CD4-positive, alpha-beta T cell treated with Interleukin-17A for 4 hours (primary cell): ENCODE results near the gene NEUROD1.

Experiments
- DNase-seq: peaks from one replicate; pipeline ENCODE4 v3.0.0-alpha.2; 2020; ENCODE audit warnings: mixed read lengths

NEUROD1 gene

GRCh38 chr2:181679544-181679979, 755 bp downstream of the NEUROD1 start:
- no peak for DNase-seq

GRCh38 chr2:181678861-181679543, 1.3 kb downstream of the NEUROD1 start:
- DNase-seq = no peak

- peak; percentile 52 for DNase-seq
Measured at GRCh38 chr2:181677912-181678586, 2.3 kb downstream of the NEUROD1 start.

- no peak for DNase-seq
Measured at GRCh38 chr2:181675254-181675653, 5.1 kb downstream of the NEUROD1 start.

- DNase-seq = no peak
Measured at GRCh38 chr2:181674461-181674860, 5.9 kb downstream of the NEUROD1 start.

- DNase-seq = no peak
Measured at GRCh38 chr2:181673173-181673572, 7.1 kb downstream of the NEUROD1 start.

GRCh38 chr2:181672255-181673008, 7.9 kb downstream of the NEUROD1 start:
- no peak for DNase-seq

GRCh38 chr2:181670632-181671031, 9.7 kb downstream of the NEUROD1 start:
- DNase-seq = no peak

- no peak for DNase-seq
Measured at GRCh38 chr2:181667234-181667633, 13.1 kb downstream of the NEUROD1 start.

GRCh38 chr2:181662287-181662686, 18.0 kb downstream of the NEUROD1 start:
- no peak for DNase-seq

GRCh38 chr2:181660181-181660580, 20.1 kb downstream of the NEUROD1 start:
- no peak for DNase-seq

GRCh38 chr2:181658444-181658843, 21.9 kb downstream of the NEUROD1 start:
- DNase-seq = no peak

- no peak for DNase-seq
Measured at GRCh38 chr2:181657379-181657778, 22.9 kb downstream of the NEUROD1 start.

GRCh38 chr2:181656450-181657291, 23.6 kb downstream of the NEUROD1 start, which contains the start of gene CERKL:
CERKL (minus strand) TSS chr2:181657105; CDS start chr2:181657006, 99 bp downstream.
- DNase-seq = peak; percentile 18

GRCh38 chr2:181655519-181655918, 24.8 kb downstream of the NEUROD1 start:
- DNase-seq = no peak

GRCh38 chr2:181649436-181649979, 30.8 kb downstream of the NEUROD1 start:
- DNase-seq = no peak

GRCh38 chr2:181648478-181649155, 31.7 kb downstream of the NEUROD1 start:
- no peak for DNase-seq

- no peak for DNase-seq
Measured at GRCh38 chr2:181646415-181646987, 33.8 kb downstream of the NEUROD1 start.

- DNase-seq = no peak
Measured at GRCh38 chr2:181643151-181643550, 37.2 kb downstream of the NEUROD1 start.

GRCh38 chr2:181642086-181642485, 38.2 kb downstream of the NEUROD1 start:
- DNase-seq = no peak

- no peak for DNase-seq
Measured at GRCh38 chr2:181639686-181640085, 40.6 kb downstream of the NEUROD1 start.
